ENCODE measurements around the gene STK39. TPM values are rescaled to one million over a fixed set of nuclear protein-coding genes. Genes with fewer than 3 reads are reported as not detected.

Gene STK39
- total RNA-seq (2014; rRNA removed; shearing (Covaris generic)): 3.8 and 5.2 TPM in 2 replicates

DNA sequence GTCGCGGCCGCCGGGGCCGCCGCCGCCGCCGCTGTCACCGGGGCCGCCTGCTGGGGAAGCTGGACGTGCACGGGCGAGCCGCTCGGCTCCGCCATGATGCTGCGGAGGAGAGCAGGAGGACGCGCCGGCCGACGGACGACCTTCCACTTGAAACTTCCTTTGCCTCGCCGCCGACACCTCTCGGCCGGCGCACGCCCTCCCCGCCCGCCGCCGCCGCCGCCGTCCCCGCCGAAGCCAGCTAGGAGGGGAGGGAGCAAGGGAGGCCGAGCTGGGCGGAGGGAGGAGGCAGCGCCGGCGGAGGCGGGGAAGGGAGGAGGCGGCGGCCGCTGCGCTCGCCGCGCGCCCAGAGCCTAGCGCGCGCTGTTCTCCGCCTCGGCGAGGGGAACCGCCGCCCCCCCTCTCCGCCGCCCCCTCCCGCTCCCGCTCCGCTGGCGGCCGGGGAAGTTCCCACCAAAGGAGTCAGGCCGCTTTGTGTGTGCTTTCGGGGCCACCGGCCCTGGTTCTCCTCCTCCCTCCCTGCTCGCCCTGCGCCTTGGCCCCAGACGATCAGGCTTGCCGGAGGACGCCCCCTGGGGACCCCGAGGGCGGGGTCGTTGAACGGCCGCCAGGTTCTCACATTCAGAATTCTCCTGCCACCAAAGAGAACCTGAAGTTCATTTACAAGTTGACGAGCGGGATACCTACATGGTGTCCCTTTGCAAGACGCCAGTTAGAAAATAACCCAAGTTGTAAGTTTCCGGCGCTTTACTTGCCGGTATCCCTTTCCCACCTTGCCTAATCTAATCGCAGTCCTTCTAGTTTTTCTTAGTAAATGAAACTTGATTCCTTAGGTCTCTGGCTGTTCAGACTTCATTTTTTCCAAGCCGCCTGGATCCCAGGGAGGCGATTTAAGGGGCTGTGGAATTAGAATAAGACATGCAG, at the start of gene STK39:
Gene STK39, minus strand, starts transcription at position 255 of the 921 bp plus-strand sequence. Its CDS starts 160 bp downstream, at position 95.

Small RNAs within 50 kb of the gene (small RNA-seq; reads per million reads assigned to genes)
- gene AC067940.1: 0.29 reads per million

Other genes starting within 250 kb of the STK39 start
- 4.0 and 4.3 TPM in 2 replicates for gene CERS6, start 208.7 kb upstream of the STK39 start, total RNA-seq (2014; rRNA removed; shearing (Covaris generic))